Epithelial cell of esophagus (primary cell): ENCODE results near the gene SWI5.

Experiments
- DNase-seq: peaks from one replicate; pipeline ENCODE4 v3.0.0; 2010; ENCODE audit warnings: low read depth
- H3K4me3 ChIP-seq: 2 replicates; pipeline ENCODE4 v1.5.1; 2011; ENCODE audit warnings: mild to moderate bottlenecking, low read length, control low read depth
- CTCF ChIP-seq: IDR thresholded peaks from 2 replicates; pipeline ENCODE4 v1.5.1; 2011; ENCODE audit warnings: low read depth, mild to moderate bottlenecking, low read length, control low read depth, inconsistent platforms; ENCODE audit not compliant: insufficient read depth; ENCODE audit errors: missing control alignments

The SWI5 gene

DNA sequence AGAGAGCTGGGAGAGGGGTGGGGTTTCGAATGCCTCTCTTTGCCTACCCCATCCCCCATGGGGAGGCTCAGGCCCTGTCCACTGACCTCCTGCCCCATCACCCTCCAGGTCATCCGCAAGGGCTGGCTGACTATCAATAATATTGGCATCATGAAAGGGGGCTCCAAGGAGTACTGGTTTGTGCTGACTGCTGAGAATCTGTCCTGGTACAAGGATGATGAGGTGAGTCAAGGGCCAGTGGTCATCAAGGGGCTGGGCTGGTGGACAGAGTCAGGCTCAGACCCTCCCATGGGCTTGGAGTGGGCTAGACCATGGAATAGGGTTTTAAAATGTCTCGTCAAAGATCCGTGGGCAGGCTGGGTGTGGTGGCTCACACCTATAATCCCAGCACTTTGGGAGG is 34.0 kb upstream of the SWI5 start:
- TF ChIP-seq CTCF = no peak
- DNase-seq = no peak
- no peak overlapping the region for H3K4me3 ChIP-seq

GRCh38 chr9:128242828-128243214 is 33.3 kb upstream of the SWI5 start:
- no peak for DNase-seq

GRCh38 chr9:128243215-128244018 is 32.7 kb upstream of the SWI5 start:
- no peak overlapping the region for H3K4me3 ChIP-seq
- TF ChIP-seq CTCF = no peak
- no peak for DNase-seq

More at GRCh38 chr9:128242828-128243214, 33.3 kb upstream of the SWI5 start:
- no peak for TF ChIP-seq CTCF
- no peak overlapping the region for H3K4me3 ChIP-seq

DNA sequence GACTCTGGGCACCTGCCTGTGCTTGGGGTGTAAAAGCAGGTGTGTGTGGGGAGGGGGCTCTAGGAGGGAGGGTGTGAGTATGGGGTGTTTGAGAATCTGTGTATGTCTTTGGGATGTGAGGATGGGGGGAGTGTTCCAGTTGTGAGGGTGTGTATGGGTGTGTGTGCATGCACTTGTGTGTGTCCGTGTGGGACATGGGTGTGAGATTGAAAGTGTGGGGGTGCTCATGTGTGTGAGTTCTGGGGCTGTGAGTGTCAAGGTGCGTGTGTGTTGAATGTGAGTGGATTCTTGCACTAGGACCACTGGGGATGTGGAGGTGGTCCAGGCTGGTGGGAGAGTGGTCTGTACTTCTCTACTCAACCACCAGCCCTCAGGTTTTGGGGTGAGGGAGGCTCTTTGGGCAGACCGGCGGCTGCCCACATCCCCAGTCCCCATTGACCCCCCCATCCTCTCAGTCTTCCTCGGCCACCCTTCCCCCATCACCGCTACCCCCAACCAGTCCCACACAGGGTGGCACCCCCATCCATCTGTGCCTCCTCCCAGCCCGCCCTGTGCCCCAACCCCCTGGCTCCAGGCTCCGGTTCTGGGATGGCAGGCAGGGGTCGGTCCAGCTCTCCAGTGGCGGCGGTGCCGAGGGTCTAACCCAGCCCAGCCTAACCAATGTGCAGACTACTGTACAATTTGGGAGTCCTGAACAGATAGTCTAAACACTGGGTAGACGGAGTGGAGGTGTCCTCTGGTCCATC is 31.8 kb upstream of the SWI5 start:
- H3K4me3 ChIP-seq = no peak overlapping the region
- no peak for DNase-seq
- no peak for TF ChIP-seq CTCF

GRCh38 chr9:128244837-128245231 is 31.2 kb upstream of the SWI5 start:
- no peak for DNase-seq
- TF ChIP-seq CTCF = no peak
- H3K4me3 ChIP-seq = no peak overlapping the region

DNA sequence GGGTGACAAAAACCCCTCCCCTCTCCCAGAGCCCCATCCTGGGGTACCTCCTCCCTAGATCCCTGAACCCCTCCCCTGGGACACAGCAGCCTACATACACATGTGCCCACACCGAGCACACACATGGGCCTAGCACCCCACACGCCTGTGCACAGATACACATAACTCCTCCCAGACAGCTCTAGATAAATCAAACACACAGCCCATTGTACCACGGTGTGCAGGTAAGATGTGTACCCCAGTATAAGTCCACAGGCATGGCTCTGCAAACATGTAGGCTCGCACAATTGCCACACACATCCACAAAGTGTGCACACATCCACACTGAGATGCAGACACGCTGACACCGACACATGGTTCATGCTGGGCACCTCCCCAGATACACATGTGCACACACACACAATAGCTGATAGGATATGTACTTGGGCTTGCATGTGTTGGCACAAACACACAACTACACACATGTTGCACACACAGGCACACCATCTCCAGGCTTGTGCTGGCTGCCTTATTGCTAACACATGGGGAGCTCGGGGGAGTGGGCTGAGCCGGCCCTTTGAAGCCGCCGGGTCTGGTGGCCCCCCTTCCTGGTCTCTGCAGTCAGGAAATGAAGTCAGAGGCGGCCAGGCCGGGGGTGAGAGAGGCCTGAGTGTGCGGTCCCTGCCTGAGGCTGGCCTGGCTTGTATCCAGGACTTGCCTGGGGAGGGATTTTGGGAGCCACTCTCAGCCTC is 30.5 kb upstream of the SWI5 start:
- TF ChIP-seq CTCF = no peak
- H3K4me3 ChIP-seq = no peak overlapping the region
- peak; percentile 27 for DNase-seq
